HG03354 (cell line): ENCODE results near the gene PLXNB2.

Source experiments
- ATAC-seq: cut with Tn5 transposase; IDR thresholded peaks from one replicate; pipeline ENCODE4 v1.9.1; 2021; ENCODE audit warnings: mild to moderate bottlenecking; ENCODE audit not compliant: unreplicated experiment, poor library complexity, severe bottlenecking

Gene PLXNB2

DNA sequence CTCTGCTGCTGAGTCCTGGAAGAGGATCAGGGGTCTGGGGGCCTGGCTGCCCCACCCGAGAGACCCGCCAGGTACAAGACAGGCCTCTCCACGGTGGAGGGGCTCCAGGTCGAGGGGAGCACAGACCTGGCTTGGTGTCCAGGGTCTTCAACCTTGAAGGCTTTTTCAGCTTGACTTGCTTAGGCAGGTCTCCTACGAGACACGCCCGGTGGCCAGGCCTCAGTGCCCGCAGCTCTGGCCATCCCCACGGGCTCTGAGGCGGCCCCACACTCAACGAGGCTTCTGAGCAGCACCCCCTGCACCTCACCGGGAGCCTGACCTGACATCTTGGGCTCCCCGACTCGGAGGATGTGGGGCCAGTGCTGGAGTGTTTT, 6.6 kb upstream of the PLXNB2 start:
- ATAC-seq: no peak

DNA sequence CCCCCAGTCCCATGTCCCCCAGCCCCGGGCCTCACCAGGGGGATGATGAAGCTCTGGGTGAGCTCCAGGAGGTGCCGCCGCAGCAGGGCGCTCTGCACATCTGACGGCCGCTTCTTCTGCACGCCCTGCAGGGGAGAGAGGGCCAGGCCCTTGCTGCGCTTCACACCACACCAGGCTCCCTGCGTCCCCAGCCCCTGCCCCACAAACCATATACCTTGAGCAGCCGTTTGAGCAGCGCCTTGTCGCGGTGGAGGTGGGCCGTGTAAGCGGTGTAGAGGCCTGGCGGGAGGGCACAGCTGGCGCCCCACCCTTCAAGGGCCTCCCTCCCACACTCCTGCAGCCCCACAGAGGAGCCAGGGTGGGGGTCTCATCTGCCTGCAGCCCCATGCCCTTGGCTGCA, 6.2 kb upstream of the PLXNB2 start:
- no peak for ATAC-seq

DNA sequence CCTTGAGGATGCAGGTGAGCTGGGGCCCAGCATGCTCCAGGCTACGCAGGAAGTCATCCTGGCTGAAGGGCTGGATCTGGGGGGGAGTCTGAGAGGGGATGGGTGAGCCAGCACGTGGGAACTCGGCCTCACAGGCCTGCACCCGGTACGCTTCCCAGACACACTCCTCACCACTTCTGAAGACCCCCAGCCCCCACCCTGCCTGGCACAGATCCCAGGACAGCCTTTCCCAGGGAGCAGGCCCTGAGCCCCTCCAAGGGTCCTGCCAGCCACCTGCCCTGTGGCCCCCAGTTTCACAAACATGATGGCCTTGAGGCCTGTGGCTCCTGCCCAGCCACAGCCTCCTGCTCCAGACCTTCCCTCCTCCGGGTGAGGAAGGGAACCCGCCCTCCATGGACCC, 5.6 kb upstream of the PLXNB2 start:
- ATAC-seq: no peak

DNA sequence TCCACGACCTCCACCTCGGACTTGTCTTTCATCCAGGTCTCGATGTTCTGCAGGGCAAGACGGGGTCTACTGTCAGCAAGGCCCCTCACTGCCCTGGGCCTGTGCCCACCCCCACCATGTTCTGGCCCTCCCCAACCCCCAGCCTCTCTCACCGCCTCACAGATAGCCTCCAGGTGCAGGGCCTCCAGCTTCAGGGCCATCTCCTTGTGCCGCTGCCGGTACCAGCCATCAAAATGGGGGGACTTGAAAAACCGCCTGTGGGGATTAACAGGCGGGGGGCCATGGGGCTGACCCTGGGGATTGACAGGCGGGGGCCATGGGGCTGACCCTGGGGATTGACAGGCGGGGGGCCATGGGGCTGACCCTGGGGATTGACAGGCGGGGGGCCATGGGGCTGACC, 4.9 kb upstream of the PLXNB2 start:
- ATAC-seq: no peak

DNA sequence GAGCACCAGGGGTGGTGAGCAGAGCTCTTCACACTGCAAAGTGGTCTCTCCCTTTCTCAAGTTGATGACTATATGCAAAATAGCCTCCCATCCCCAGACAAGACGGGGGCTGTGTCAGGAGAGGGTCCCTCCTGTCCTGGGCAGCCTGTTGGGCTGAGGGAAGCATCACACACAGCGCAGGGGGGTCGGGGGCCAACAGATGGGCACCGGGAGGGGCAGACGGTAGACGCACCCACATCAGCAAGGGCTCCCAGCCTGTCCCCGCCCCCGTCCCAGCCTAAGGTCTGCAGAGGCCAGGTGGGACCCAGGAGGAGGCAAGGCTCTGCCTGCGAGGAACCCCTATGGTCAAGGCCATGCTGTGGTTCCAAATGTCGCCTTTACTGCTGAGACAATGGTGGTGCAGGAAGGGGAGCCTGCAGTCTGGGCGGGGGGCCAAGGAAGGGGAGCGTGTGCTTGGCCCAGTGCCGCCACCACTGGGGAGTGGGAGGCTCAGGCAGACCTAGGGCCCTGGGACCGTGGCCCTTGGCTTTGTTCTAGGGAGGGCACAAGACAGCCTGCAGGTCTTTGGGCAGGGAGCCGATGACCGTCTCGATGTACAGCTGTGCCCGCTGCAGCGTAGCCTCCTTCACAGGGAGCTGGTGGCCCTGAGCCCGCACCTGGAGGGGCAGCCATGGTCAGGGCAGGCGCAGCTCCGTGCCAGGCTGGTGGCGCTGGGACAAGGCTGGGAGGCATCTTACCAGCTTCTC, 4.3 kb upstream of the PLXNB2 start:
- no peak for ATAC-seq

DNA sequence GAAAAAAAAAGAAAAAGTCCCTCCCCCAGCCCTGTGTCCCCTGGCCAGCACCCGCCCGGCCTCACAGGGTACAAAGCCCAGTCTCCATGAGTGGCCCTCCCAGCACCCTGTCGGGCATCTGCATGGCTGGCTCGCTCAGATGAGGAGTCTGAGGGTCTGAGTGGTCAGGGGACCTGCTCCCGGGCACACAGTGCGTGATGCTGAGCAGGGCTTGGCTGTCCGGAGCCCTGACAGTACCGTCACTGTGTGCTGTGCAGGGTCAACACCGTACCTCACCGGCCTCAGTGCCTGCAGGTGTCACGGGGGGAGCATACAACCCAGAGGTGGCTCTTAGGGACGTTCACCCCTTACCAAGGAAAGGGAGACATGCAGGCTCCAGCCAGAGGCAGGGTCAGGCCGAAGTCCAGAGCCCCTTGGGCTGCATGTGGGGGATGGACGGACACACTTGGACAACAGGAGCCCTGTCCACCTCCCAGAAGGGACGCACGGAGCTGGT, 3.6 kb upstream of the PLXNB2 start:
- ATAC-seq: no peak

DNA sequence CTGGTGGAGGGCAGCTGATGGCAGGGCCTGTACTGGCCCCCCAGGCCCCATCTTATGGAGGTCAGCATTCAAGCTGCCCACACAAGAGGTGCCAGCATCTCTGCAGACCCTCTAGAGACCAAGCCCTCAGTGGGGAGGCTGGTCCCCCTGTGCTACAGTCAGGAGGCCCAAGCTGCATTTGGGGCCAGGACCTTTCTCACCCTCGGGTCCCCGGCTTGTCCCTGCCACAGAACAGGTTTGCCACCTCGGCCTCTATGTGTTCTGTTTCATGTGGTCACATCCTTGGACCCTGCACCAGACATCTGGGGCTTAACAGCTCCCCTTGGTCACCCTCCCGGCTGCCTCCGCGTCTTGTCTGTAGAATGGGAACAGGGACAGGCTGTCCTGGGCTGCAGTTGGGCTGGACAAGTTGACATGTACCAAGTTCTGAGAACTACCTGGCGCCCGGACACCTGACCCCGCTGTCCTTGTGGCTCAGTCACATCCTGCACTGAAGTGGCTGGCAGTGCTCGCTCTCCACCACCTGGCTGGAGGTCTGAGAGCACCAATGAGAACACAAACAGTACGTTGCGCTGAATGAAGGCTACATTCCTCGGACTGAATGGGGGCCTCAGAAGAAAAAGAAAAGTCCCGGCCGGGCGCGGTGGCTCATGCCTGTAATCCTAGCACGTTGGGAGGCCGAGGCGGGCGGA, 2.7 kb upstream of the PLXNB2 start:
- ATAC-seq: no peak

DNA sequence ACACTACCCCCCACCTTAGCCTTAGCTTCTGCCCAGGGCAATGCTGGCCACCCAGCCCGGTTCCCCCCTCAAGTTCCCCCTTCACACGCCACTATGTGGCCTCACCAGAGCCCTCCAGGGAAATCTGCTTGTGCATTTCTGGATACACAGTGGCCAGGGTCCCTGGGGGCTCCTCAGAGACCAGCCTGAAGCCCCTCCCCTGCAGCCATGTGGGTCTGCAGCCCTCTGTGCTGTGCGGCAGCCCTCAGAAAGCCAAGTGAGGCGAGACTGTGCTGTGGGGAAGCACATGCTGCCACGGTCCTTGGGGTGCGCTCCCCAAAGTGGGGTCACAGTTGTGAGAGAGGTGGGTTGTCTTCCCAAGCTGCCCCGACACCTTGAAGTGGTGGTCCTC, 2.1 kb upstream of the PLXNB2 start:
- no peak for ATAC-seq

DNA sequence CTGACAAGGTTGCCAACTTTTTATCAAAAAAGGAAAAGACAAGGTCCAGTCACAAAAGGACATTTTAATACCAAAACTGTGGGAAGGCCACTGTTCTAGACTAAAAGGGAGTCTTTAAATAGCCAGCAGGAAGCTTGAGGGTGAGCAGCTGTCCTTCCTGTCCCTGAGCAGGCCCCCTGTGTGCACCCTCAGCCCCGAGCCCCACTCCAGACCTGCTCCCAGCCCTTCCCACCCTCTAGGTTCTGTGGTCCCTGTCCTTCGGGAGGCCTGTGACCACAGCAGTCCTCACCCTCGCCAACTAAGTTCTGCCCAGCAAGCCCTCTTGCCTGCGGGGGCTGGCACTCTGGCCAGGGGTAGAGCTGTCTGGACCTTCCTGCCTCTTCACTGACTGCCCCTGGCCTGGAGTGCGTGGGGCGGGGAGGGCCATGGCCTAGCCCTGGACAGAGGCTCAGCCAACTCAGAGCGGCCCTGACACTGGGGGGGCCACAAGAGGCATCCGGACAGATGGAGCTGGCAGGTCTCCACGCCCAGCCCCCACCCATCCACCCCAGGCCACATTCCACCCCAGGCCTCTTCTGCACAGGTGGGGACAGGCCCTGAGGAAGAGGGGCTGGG, 1.6 kb upstream of the PLXNB2 start:
- no peak for ATAC-seq

DNA sequence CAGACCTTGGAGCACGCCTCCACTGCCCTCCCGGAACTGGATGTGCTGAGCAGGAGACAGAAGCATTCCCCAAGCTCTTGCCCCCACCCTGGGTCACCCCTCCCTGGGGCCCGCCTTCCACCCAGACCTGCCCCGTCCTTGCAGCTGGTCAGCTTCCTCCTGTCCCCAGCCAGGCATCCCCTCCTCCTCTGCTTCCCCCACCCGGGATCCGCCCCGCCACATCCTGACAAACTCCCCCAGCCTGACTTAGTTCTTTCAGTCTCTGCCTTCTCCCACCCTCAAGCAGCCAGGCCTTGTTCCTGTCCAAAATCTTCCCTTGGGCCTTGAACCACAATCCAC, 1.1 kb upstream of the PLXNB2 start:
- no peak for ATAC-seq

DNA sequence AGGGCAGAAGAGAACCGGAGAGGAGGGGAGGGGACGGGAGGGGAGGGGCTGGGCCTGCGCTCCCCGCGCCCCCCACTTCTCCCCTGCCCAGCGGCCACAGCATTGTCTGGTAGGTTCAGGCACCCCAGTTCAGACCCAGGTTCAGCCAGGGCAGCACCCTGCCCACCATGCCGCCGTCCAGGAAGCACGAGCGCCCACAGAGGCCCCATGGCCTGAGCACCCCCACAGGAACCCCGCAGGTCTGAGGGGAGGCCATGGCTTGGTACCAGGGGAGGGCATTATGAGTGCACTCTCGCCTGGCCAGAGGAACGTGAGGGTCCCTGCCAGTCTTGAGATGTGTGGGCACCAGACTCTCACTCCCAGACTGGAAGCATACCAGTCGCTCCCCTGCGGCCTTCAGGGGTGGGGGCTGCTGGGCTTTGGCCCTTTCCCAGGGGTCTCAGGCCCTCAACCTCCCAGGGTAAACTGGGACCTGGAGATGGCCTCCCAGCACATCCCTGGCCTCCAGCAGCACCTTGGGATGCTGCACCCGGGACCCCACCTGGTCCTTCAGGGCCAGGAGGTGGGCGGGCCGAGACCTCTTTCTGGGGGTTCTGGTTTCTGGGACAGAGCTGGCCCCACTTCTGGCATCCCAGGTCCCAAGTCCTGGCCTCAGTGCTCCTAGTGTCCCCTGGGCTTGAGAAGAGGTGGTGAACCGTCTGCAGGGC, 597 bp upstream of the PLXNB2 start:
- no peak for ATAC-seq

DNA sequence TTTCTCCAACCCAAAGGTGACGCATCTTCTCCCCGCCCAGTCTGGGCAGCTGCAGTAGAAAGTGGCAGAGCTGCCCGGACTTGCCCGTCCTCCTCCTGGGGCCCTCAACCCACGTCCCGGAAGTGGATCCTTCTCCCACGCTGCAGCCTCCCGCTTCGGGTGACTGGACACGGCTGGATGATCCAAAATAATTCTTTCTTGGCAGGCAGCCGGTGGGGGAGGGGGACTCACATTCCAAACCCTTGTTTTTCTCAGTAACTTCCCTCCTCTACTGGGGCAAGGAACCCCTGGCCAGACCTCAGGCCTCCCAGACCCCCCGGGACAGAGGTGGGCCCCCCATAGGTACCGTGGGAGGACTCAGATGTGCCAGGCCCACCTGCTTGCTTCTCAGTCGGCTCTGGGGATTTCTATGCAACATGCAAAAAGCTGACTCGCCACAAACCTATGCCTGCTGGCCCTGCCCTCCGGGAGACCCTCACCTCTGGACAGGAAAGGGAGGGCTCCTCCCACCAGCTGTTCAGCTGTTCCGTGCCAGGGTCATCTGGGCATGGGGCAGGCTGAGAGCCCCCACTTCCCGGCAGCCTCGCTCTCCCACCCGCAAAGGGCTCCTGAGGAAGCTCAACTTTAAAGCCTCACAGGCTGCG, 1.4 kb downstream of the PLXNB2 start:
- ATAC-seq: no peak

DNA sequence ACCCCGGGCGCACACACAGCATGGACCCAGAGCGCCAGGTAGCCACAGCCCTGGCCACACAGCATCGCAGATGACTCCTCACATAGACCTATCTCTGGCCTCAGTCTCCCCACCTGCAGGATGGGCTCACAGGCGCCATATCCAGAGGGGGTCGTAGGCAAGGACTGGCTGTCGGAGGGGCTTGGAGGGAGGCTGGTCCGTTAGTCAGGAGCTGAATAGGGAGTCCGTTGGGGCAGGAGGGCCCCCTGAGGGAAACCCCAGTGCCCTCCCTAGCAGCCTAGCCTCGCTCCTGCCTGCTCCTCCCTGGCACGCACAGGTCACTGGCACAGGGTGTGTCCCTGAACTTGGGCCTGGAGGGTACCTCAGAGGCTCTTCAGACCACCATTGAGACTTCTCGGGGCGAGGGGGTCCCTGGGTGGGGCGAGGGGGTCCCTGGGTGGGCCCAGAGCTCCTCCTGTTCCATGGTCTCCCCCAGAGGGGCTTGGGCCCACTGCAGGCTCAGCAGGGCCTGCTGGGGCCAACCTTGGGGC, 2.0 kb downstream of the PLXNB2 start:
- ATAC-seq: no peak

DNA sequence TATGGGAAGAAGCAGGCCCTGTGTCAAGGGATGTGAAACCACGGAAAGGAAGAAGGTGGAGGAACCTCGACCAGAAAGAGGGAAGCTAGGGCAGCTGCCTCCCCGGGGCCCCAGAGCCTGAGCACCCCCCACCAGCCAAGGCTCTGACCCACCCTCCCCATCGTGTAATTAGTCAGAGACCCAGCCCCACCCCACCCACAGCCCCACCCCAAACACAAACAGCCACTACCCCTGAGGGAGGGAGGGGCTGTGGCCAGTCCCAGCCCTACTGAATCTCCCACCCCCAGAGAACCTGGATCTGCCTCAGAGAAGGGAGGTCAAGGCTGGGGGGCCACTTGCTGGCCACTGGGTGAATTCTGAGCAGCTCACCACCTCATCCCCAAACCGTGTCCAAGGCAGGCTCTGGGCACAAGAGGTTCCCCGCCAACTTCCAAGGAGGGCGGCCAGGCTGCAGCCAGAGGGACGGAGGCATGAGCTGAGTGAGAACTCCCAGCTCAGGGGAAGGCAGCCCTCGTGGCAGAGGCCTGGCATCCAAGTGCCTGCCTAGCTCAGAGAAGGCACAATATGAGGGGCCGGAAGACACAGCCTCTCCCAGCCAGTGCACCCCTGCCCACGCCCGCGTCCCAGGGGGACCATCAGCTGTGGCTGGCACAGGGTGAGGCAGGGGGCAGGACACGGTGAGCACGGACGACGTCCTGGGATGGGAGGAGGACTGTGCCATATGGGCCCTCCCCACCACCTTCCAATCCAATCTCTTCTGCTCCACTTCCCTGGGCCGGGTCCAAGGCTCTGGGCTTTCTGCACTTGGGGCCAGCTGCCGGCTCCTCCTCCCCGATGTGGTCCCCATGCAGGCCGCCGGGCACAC, 2.7 kb downstream of the PLXNB2 start:
- ATAC-seq: no peak

DNA sequence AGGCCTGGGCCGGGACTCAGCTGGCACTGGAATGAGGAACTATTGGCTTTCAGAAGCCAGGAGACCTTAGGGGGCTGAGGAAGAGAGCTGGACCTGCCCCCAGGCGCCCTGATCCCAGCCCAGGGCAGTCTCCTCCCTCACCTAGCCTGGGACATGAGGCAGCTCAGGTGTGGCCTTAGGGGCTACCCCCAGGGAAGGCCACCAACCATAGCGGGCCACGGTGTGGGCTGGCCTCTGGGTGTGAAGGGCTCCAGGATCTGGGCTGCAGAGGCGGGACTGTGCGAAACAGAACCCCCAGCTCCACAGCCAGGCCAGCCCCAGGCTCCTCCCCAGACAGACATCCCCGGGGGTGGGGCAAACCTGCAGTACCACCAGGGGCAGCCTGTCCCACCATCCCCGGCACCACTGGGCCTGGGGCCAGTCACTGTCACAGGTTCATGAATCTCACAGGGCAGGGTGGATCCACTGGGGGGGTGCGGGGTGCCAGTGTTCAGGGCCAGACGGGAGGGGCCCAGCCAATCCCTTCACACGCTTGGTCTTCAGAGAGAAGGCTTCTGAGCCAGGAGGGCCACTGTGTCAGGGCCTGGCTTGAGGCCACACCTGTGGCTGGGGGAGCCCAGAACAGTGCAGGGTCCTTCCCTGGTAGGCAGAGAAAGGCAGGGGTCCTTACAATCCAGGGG, 3.5 kb downstream of the PLXNB2 start:
- ATAC-seq: no peak

DNA sequence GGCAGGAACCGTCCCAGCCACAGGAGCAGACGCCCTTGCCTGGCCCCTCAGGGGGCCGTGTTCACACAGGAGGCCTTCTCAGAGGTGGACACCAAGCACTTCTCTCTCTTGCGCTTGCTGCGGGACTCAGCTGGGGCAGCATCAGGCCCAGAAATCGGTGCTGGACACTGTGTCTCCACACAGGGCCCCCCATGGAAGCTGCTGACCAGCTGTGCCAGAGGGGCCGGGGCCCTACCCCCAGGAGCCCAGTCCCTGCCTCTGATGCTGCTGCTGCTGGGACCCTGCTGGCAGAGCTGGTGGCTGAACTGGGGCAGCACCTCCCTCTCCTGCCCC, 4.0 kb downstream of the PLXNB2 start:
- ATAC-seq: no peak

DNA sequence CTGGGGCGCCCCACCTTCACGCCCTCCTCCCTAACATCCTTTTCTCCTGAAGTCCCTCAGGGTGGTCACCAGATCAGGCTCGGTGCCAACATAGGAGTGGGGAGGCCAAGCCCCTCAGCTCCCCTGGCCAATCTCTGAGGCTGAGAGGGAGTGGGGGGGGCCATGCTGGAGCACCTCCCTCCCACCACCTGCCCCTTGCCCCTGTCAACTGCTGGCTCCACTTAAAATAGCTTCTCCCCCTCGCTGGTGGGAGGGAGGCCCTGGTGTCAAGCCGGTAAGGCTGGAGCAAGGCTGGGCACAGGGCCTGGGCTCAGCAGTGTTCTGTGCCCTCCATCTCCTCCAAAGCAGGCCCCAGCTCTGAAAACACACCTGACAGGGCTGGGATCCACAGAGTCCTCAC, 4.9 kb downstream of the PLXNB2 start:
- ATAC-seq: no peak

DNA sequence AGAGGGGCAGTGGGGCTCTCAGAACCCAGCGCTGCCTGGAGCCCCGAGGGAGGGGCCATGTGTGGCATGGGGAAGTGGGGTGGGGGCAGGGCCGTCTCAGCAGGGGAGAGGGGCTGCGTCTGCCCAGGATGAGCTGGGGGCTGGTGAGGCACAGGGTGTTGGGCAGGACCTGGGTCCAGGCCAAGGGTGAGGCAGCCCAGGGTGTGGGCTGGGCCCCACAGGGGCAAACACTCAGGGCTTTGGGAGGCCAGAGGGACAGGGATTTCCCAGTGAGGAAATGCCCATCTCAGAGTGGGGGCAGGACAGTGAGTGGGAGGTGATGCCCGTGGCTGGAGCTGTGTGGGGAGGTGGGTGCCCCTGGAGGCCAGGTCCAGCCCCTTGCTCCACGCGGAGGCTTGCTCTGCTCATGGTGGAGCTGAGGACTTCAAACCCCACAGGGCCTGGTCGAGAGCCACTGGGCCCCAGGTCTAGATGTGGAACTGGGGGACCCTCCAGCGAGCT, 5.4 kb downstream of the PLXNB2 start:
- no peak for ATAC-seq
